Germinal center (tissue), 1 donor: Measurements from ENCODE around the gene TUBAL3.
"Not testable (repeated sequence)": the region's sequence is repeated elsewhere in the genome, so short reads cannot be mapped to it uniquely, and the experiment has no call there.

Source experiments
- DNase-seq: peaks from one replicate; pipeline ENCODE4 v3.0.0; 2012; ENCODE audit warnings: mixed read lengths, low spot score

Gene TUBAL3

DNA sequence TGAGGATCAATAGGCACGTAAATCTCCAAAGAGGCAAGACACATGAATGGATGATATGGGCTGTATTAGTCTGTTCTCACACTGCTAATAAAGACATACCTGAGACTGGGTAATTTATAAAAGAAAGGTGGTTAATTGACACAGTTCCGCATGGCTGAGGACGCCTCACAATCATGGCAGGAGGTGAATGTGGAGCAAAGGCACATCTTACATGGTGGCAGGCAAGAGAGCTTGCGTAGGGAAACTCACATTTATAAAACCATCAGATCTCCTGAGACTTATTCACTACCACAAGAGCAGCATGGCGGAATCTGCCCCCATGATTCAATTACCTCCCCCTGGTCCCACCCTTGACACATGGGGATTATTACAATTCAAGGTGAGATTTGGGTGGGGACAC, 25.4 kb downstream of the TUBAL3 start:
- DNase-seq = not testable (repeated sequence)

DNA sequence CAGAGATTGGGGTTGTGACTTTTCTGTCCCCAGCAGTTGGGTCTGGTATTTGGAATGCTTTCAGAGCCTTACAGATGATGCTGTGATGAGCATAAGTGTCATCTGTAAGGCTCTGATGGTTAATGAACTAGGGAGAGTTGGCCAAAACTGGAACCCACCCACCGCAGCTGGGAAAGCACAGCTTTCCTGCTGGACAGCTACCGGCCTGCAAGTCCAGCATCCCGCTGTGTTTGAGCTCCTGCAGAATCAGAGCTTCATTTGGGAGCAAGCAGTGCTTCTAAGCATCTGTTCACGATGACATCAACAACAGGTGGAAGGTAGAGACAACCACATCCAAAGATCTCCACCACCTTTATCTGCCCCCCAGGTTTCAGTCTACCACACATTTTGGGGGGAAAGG, 28.2 kb downstream of the TUBAL3 start:
- no peak for DNase-seq

DNA sequence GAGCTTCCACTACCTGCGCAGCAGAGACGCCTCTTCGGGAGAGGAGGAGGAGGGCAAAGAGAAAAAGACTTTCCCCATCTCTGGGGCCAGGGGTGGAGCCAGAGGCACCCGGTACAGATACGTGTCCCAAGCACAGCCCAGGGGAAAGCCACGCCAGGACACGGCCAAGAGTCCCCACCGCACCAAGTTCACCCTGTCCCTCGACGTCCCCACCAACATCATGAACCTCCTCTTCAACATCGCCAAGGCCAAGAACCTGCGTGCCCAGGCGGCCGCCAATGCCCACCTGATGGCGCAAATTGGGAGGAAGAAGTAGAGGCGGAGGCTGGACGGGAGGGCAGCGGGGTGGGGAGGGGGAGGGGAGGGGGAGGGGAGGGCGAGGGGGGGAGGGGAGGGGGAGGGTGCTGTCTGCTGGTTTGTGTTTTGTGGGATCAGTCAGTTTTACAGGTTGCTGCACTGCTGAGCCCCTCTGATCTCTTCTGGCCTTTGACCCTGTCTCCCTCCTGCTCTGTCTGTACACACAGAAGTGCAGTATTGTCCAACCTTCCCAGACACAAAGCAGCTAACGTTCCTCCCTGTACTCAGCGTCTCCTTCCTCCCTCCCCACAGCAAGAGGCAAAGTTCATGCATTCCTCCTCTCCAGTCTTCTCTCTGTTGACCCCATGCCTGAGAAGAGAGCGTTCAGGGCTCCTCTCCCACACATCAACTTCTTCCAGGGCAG, 30.6 kb downstream of the TUBAL3 start:
- no peak for DNase-seq

DNA sequence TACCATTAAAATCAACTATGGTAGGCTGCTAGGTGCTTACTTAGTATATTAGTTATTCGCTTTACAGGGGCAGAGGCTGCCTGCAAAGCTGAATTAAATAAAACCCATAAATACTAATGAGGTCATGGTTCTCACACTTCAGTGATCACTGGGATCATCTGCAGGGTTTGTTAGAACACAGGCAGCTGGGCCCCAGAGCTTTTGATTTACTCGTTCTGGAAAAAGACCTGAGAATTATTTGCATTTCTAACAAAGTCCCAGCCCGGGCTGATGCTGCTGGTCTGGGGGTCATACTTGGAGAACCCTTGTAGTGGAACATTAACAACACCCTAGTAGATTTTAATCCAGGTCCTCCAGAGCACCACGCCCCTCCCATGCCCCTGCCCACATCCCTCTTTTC, 31.3 kb downstream of the TUBAL3 start:
- DNase-seq = no peak

DNA sequence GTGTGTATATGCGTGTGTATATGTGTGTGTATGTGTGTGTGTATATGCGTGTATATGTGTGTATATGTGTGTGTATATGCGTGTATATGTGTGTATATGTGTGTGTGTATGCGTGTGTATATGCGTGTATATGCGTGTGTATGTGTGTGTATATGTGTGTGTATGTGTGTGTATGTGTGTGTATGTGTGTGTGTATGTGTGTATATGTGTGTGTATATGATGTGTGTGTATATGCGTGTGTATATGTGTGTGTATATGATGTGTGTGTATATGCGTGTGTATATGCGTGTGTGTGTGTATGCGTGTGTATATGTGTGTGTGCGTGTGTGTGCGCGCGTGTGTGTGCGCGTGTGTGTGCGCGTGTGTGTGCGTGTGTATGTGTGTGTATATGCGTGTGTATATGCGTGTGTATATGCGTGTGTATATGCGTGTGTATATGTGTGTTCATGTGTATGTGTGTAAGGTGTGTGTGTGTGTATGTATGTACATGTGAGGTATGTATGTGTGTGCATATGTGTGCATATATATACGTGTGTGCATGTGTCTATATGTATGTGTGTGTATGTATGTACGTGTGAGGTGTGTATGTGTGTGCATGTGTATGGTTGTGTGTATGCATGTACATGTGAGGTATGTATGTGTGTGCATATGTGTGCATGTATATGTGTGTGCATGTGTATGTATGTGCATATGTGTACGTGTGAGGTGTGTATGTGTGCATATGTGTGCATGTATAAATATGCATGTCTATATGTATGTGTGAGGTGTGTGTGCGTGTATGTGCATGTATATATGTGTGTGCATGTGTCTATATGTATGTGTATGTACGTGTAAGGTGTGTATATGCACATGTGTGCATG, 33.9 kb downstream of the TUBAL3 start:
- DNase-seq = no peak

DNA sequence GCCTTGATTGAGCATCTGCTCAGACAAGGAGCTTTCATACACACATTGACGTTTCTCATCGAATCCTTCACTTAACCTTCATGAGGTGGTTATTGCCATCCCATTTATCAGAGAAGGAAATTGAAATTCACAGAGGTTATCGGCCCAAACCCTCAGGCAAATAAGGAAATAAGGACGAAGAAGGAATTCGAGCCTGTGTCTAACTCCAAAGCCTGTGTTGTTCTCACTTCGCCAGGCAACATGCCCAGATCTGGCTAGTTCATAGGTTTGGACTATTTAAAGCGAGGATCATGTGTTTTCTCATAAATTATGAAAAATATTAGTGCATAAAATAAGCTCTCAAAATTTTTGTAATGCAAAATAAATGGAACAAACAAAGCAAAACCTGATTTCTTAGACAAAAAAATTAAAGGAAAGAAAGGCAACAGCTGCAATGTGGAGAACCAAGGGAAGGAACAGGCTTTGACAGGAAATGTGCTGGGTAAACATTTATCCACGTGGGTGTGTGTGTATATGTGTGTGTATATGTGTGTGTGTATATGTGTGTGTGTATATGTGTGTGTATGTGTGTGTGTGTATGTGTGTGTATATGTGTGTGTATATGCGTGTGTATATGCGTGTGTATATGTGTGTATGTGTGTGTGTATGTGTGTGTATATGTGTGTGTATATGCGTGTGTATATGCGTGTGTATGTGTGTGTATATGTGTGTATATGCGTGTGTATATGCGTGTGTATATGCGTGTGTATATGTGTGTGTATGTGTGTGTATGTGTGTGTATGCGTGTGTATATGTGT, 35.1 kb downstream of the TUBAL3 start:
- no peak for DNase-seq

DNA sequence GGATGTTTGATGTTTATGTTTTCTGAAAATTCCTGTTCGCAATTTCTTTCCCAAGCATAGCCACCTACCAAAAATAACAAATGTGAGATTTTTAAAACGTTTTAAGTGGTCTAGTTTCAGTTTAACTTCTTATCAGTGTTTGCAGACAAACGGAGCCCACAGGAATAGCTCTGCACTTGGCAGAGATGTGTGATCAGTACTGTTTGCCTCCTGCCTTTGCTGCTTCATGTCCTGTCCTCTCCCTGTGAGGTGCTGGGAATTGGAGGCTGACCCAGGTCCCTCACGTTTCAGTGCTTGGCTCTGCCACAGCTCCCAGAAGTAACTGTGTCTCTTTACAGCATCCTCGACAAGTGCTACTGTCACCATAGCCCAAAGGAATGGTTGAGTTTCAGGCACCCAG, 38.7 kb downstream of the TUBAL3 start:
- no peak for DNase-seq

DNA sequence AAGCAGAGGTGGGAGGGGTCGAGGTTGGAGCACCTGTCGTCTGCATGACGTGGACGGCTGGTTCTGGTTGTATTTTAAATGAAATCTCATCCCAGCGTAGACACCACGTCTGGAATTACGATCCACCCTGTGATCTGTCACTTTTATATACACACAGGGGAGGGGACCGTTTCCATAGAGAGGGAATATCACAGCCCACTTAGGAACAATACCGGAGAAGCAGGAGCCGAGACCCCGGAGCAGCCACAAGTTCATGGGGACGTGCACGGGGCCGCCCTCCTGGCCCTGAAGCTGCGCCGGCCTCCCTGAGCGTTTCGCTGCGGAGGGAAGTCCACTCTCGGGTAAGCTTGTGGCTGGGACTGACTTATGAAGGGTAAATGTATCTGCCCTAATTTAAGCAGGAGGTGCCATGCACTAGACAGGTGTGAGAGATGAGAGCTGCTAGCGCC, 39.7 kb downstream of the TUBAL3 start, which contains the start of gene UCN3:
UCN3 (plus strand) TSS at position 77 of the 449 bp plus-strand sequence. CDS start 8,755 bp downstream, outside the sequence.
- DNase-seq = no peak

DNA sequence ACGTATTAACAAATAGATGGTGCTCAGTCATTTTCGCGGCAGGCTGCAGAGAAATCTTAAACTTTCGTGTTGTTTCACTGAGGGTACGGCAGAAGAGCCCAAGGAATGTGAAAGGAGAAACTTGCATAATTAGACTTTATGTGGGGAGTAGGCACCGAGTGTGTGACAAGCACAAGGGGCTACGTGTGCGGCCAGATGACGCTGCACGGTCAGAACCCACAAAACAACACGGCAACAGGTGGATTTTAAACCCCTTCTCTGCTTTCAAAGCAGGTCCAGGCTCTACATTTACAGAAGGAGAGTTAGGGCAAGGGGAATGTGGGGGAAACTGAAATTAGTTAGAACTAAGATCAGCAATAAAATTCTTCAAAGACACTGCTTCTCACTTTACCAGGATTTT, 40.3 kb downstream of the TUBAL3 start:
- no peak for DNase-seq

DNA sequence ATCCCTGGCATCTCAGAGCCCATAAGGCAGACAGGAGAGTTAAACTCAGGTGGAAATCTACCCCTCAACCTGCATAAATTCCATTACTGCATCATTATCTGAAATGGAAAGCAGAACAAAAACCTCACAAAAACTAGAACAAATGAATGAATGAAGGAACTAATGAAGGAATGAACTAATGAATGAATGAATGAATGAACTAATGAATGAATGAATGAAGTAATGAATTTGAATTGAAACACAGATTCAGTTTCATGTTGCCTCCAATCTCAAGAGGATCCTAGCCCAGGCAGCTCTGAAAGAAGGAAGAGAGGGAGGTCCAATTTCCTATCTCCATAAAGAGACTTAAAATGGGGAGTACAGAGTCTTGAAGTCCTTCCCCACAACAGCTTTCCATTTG, 41.8 kb downstream of the TUBAL3 start:
- DNase-seq = no peak

DNA sequence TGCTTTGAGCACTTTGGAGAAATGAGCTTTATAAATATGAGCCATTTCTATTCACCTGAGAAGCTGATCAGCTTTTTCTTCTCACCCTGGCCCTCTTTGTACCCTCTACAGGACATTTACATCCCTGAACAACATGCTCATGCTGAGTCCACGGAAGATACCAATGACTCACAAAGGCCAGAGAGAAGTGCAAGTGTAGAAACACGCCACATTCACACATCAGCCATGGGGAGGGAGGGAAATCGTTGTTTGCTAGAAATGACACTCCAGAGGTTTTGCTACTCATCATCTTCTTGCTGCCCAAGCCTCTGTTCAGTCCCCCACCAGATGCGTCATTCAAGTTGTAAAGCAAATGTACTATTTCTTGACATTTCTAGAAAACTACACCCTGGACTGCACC, 42.7 kb downstream of the TUBAL3 start:
- no peak for DNase-seq

DNA sequence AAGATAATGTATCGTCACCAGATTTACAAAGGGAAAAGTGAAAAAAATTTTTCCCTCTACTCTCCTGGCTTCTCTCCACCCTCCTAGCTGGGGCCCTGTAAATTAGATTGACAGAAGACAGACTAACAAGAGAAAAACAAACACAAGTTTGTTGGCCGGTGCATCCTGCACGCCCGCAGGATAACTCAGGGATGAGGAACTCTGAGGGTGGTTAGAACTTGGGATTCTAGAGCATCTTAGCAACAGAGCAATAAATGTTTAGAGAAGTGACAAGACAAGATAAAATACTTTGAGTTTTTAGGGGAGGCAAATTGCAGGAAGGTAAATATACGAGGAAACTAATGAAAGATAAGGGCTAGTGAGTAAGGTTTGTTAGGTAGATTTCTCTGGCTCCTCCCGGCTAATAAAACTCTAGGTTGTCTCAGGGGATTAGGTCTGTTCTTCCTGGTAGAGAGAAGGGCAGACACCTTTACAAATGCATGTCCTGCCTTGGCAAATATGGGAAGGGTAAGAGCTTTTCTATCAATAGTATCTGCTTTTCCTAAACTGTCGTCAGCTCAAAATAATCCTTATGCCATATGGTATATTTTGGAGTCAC, 44.2 kb downstream of the TUBAL3 start:
- DNase-seq = no peak

DNA sequence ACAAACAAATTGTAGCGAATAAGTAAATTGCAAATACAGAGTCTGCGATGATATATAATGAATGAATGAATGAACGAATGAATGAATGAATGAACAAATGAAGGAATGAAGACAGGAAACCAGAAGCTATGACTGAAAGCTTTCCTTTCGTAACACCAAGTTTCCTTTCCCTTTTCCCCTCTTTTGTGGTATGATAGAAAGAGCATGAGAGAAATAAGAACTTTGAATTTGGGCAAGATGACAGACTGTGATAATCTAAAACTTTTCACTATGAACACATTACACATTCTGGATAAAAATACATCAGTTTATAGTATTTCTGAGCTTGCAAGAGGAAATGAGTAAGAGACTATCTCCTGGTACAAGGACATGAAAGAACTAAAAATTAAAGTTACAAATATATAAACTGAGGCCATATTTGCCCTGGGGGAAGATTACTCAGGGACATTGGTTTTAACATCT, 48.3 kb downstream of the TUBAL3 start:
- DNase-seq = no peak

DNA sequence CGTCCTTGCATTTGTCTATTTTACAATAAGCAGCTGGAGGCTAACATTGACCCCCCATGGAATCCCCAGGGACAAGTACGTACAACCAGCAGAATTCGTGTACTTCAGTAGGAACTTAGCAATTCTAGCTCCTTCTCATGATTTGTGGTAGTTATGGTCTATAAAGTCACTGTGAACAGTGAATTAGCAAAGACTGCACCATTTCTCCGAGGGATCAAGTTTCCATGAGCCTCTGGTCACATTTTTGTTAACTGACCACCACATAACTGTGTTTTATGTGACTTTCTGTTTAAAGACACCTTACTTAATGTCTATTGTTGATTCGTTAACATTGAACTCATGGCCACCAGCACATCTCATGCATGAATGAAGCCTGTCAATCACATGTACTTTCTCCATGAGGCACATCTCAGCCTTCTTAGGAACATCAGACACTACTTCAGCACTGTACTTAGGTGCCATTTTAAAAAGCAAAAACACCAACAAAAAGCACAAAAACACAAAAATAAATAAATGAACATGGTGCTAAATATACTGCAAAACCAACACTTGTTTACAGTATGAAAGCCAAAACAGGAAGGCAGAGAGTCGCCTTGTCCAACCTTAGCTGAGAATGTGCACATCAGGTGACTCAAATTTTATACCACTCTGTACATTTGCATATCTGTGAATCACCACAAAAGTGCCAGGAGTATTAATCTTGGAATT, 48.9 kb downstream of the TUBAL3 start:
- no peak for DNase-seq

DNA sequence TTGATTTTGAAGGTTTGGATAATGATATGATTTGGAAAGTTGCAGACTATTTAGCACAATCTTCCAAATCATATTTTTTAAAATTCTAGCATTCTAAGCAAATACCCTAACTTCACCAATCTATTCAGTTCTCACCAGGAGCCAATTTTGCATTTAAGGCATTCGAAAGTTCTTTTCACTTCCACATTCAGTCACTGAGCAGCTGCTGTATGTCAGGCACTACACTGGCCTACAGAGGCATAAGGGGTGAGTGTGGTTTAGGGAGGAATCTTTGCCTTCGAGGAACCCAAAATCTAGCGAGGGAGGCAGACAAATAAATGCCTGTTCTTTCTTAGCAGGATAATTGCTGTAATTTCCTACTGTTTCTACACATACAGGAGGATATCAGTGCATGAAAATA, 50.6 kb downstream of the TUBAL3 start:
- DNase-seq = no peak

DNA sequence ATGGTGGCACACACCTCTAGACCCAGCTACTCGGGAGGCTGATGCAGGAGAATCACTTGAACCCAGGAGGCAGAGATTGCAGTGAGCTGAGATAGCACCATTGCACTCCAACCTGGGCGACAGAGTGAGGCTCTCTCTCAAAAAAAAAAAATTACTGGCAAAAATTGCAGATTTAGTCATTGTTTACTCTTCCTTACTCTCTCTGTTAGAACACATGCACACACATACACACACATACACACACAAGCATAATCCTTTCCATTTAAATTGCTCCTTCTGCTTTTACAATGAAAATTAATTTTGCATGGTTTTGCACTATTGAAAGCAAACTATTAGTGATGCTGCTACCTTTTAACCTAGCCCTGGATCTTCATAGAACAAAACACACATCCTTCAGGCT, 55.3 kb downstream of the TUBAL3 start:
- DNase-seq = no peak

DNA sequence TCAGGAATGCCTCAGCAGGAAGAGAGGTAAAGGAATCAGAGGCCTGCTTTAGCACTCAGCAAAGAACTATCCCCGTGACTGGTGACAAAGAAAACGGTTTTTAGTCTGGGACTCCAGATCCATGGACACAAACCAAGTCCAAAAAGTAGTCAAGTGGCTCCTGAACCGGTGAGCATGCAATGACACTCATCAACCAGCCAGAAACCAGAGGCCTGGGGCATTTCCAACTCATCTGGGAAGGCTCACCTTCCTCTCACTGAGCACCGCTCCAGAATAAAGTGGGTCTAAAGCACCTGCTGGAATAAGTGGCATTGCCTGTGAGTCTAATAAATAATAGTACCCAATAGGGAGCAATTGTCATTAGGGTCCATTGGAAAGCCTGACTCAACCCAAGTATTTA, 57.7 kb downstream of the TUBAL3 start:
- no peak for DNase-seq

DNA sequence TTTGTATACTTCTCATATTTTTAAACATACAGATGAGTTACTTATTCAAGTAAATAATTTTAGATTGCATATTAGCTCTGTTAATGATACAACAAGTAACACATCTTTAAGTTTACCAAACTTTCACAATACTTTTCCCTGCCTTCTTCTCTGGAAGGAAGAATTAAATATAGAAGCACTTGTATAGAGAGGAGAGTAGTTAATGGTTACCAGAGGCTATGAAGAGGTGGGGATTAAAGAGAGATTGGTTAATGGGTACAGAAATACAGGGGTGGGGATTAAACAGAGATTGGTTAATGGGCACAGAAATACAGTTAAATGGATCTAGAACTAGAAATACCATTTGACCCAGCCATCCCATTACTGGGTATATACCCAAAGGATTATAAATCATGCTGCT, 59.9 kb downstream of the TUBAL3 start:
- DNase-seq = no peak

DNA sequence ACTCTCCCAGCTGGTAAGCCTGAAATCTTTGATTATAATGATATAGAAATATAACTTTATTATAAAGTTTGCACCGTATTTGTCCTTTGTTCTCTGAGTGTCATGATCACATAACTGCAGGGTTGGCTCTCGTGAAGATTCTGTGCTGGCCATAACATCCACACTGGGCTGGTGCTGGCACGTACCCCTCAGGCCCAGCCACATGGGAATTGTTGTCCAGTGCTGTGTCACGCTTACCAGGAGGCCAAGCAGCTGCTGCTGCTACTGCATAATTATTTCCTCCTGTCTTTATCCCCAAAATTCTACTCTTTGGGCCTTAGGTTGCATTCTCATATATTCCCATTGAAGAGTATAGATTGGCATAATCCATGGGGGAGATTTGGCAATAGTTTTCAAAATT, 60.6 kb downstream of the TUBAL3 start:
- no peak for DNase-seq

DNA sequence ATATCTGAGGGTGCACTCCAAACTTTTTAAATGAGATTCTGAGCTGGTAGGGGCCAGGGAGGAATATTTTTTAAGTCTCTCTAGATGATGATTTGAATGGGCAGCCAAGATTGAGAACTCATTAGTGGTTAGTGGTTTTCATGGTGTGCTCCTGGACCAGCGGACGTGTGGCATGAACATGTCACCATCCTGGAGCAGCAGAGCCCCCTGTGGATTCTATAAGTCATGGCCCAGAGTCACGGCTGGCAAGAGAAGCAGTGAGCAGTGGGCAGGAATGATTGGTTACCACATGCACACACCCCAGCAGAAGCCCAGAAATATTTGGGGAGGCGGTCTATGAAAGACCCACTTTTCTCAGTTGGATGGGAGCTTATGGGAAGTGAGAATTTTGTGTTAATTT, 61.1 kb downstream of the TUBAL3 start:
- DNase-seq = no peak
